Neural progenitor cell (in vitro differentiated cells): ENCODE measurements around the gene PRKCD. TPM values are rescaled to one million over a fixed set of nuclear protein-coding genes. Genes with fewer than 3 reads are reported as not detected.

ENCODE experiments used
- DNase-seq: peaks from one replicate; pipeline ENCODE4 v3.0.0-alpha.2; 2016; ENCODE audit warnings: low spot score
- H2AFZ ChIP-seq: fragments of 200-600 bp; sonication (generic); replicated peaks from 2 replicates; pipeline ENCODE4 v1.6.1; 2016; ENCODE audit warnings: antibody characterized with exemption
- H3F3A ChIP-seq: fragments of 200-600 bp; sonication (generic); 2 replicates; pipeline ENCODE4 v1.6.1; 2016; ENCODE audit warnings: antibody characterized with exemption, low read depth
- H3K27ac ChIP-seq: fragments of 200-600 bp; sonication (generic); 2 replicates; pipeline ENCODE4 v1.5.1; 2016; ENCODE audit warnings: mild to moderate bottlenecking
- H3K27me3 ChIP-seq: fragments of 200-600 bp; sonication (generic); 2 replicates; pipeline ENCODE4 v1.6.1; 2016; ENCODE audit warnings: mild to moderate bottlenecking, moderate library complexity
- H3K36me3 ChIP-seq: fragments of 200-600 bp; sonication (generic); 2 replicates; pipeline ENCODE4 v1.5.1; 2016
- H3K4me1 ChIP-seq: fragments of 200-600 bp; sonication (generic); 2 replicates; pipeline ENCODE4 v1.6.1; 2016; ENCODE audit warnings: mixed run types
- H3K4me2 ChIP-seq: fragments of 200-600 bp; sonication (generic); 2 replicates; pipeline ENCODE4 v1.6.1; 2016
- H3K4me3 ChIP-seq: fragments of 200-600 bp; sonication (generic); 2 replicates; pipeline ENCODE4 v1.5.1; 2016
- H3K79me2 ChIP-seq: fragments of 200-600 bp; sonication (generic); 2 replicates; pipeline ENCODE4 v1.6.1; 2016; ENCODE audit warnings: low read depth
- H3K9ac ChIP-seq: fragments of 200-600 bp; sonication (generic); 2 replicates; pipeline ENCODE4 v1.6.1; 2016
- H3K9me3 ChIP-seq: fragments of 200-600 bp; sonication (generic); 2 replicates; pipeline ENCODE4 v1.5.1; 2016; ENCODE audit warnings: low read depth
- H4K20me1 ChIP-seq: fragments of 200-600 bp; sonication (generic); 2 replicates; pipeline ENCODE4 v1.6.1; 2016; ENCODE audit warnings: low read depth
- H3K27ac Mint-ChIP-seq: 3 replicates; pipeline ENCODE4 v1.8.0; 2021; ENCODE audit warnings: mixed read lengths
- H3K27me3 Mint-ChIP-seq: 2 replicates; pipeline ENCODE4 v1.8.0; 2022; ENCODE audit warnings: low read depth, mild to moderate bottlenecking, inconsistent platforms, moderate library complexity, mixed read lengths; ENCODE audit not compliant: insufficient read depth
- H3K36me3 Mint-ChIP-seq: 3 replicates; pipeline ENCODE4 v1.8.0; 2021; ENCODE audit warnings: mixed read lengths
- H3K4me1 Mint-ChIP-seq: 3 replicates; pipeline ENCODE4 v1.8.0; 2021; ENCODE audit warnings: mixed read lengths
- H3K4me3 Mint-ChIP-seq: 3 replicates; pipeline ENCODE4 v1.8.0; 2021; ENCODE audit warnings: mild to moderate bottlenecking, moderate library complexity, mixed read lengths
- H3K9me3 Mint-ChIP-seq: 3 replicates; pipeline ENCODE4 v1.8.0; 2020; ENCODE audit warnings: mixed read lengths
- EZH2 ChIP-seq: fragments of 200-600 bp; sonication (generic); IDR thresholded peaks from 2 replicates; pipeline ENCODE4 v1.6.1; 2017; ENCODE audit warnings: antibody characterized with exemption, mild to moderate bottlenecking, moderate library complexity
- EZH2phosphoT487 ChIP-seq: fragments of 200-600 bp; sonication (generic); IDR thresholded peaks from 2 replicates; pipeline ENCODE4 v1.6.1; 2017; ENCODE audit warnings: antibody characterized with exemption
- total RNA-seq: library from RNA; depleted of rRNA; stranded (reverse); fragments of >200 nt; gene quantifications from 2 replicates; pipeline ENCODE4 v1.2.3, GENCODE V29; 2015; ENCODE audit warnings: low replicate concordance
- TF ChIP-seq, protein P1 (sequence below): fragments of 200-600 bp; sonication (generic); IDR thresholded peaks from 2 replicates; pipeline ENCODE4 v1.5.1; 2017; ENCODE audit warnings: antibody characterized with exemption, mild to moderate bottlenecking

The PRKCD gene
- total RNA-seq, 1 donor from 2014 or later, result 8.9 TPM

DNA sequence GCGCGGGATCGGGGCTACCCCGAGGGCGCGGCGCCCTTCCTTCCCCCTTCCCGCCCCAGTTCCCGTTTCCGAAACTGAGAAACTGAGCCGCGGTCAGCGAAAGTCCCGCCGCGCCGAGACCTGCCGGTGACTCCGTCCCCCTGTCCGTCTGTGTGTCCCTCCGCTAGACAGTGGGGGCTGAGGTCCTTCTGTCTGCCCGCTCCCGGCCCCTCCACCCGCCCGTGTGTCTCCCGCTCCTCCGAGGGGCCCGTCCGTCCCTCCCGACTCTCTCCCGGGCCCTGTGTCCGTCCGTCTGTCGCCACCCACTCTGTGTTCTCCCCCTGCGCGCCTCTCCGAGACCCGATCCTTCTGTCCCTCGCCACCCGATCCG lies 426 bp downstream of the PRKCD start:
- H3K9me3 ChIP-seq, result no peaks in the 10 kb centered on the region
- H3K9ac ChIP-seq, result no peak overlapping the region
- peaks cover 19% of the 10 kb centered on the region for H3K4me1 ChIP-seq
- H3K4me2 ChIP-seq, result peak overlapping the region; percentile 94
- peaks cover 2% of the 10 kb centered on the region for H3K36me3 Mint-ChIP-seq
- no peaks in the 10 kb centered on the region for H3K79me2 ChIP-seq
- peaks cover 46% of the 10 kb centered on the region for H3K27me3 ChIP-seq
- H3K9me3 Mint-ChIP-seq, result no peaks in the 10 kb centered on the region
- TF ChIP-seq EZH2phosphoT487 (no peak), EZH2 (no peak)
- TF ChIP-seq, protein P1, sequence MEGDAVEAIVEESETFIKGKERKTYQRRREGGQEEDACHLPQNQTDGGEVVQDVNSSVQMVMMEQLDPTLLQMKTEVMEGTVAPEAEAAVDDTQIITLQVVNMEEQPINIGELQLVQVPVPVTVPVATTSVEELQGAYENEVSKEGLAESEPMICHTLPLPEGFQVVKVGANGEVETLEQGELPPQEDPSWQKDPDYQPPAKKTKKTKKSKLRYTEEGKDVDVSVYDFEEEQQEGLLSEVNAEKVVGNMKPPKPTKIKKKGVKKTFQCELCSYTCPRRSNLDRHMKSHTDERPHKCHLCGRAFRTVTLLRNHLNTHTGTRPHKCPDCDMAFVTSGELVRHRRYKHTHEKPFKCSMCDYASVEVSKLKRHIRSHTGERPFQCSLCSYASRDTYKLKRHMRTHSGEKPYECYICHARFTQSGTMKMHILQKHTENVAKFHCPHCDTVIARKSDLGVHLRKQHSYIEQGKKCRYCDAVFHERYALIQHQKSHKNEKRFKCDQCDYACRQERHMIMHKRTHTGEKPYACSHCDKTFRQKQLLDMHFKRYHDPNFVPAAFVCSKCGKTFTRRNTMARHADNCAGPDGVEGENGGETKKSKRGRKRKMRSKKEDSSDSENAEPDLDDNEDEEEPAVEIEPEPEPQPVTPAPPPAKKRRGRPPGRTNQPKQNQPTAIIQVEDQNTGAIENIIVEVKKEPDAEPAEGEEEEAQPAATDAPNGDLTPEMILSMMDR, result no peak
- H4K20me1 ChIP-seq, result no peaks in the 10 kb centered on the region
- peaks cover 26% of the 10 kb centered on the region for H3K4me1 Mint-ChIP-seq
- H3F3A ChIP-seq, result peaks cover 9% of the 10 kb centered on the region
- DNase-seq, result peak; percentile 46
- peaks cover 41% of the 10 kb centered on the region for H3K27me3 Mint-ChIP-seq
- no peak overlapping the region for H3K27ac Mint-ChIP-seq
- H3K36me3 ChIP-seq, result no peaks in the 10 kb centered on the region
- no peak overlapping the region for H3K27ac ChIP-seq
- peak overlapping the region; percentile 66 for H2AFZ ChIP-seq
- H3K4me3 Mint-ChIP-seq, result peak overlapping the region; percentile 86
- H3K4me3 ChIP-seq, result peak overlapping the region; percentile 72

DNA sequence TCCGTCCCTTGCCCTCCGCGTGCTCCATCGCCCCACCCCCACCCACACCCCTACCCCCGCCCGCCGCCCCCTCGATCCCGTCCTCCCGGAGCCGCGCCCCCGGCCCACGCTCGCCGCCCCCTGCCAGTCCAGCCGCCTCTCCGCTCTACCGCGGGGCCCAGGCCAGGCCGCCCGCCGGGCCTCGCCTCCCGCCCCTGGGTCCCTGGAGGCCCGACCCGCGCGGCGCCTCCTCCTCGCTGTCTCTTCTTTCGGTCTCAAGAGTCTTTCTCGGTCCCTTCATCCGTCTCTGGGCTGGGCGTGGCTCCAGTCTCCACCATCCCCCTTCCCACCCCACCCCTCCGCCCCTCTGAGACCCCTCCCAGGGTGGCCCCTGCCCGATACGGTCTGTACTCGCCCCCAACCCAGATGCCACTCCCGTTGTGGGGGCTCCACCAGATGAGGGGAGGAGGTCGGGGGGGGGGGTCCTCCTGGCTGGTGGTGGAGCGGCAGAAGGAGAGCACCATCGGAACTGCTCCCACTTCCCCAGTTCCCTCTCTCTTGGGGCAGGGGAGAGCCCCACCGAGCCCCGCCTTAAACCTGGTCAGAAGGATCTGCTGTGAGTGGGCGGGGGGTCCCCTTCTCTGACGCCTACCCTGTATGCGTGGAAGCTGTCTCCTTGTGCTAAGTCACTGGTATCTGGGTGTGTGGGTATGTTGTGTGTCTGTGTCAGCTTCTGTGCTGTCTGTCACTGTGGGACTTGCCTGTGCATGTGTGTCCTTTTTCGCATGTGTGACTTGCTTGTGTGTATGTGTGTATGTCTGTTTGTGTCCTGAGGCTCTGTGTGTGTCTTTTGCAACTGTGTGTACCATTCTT lies 1.0 kb downstream of the PRKCD start:
- H3K36me3 Mint-ChIP-seq, result peaks cover 2% of the 10 kb centered on the region
- Histone ChIP-seq H4K20me1 (no peaks in the 10 kb centered on the region), H3K9me3 (no peaks in the 10 kb centered on the region), H3F3A (peaks cover 9% of the 10 kb centered on the region), H3K27ac (no peak overlapping the region), H3K9ac (no peak overlapping the region), H3K36me3 (no peaks in the 10 kb centered on the region), H3K4me1 (peaks cover 22% of the 10 kb centered on the region), H3K4me3 (peak overlapping the region; percentile 72), H2AFZ (peak overlapping the region; percentile 66), H3K27me3 (peaks cover 40% of the 10 kb centered on the region), H3K4me2 (peak overlapping the region; percentile 94), H3K79me2 (no peaks in the 10 kb centered on the region)
- TF ChIP-seq, protein P1, result no peak
- TF ChIP-seq EZH2, result no peak
- TF ChIP-seq EZH2phosphoT487, result no peak
- peaks cover 26% of the 10 kb centered on the region for H3K4me1 Mint-ChIP-seq
- DNase-seq, result peak; percentile 76
- H3K27ac Mint-ChIP-seq, result peak overlapping the region; percentile 1
- H3K4me3 Mint-ChIP-seq, result peak overlapping the region; percentile 86
- H3K27me3 Mint-ChIP-seq, result peaks cover 41% of the 10 kb centered on the region
- no peaks in the 10 kb centered on the region for H3K9me3 Mint-ChIP-seq

DNA sequence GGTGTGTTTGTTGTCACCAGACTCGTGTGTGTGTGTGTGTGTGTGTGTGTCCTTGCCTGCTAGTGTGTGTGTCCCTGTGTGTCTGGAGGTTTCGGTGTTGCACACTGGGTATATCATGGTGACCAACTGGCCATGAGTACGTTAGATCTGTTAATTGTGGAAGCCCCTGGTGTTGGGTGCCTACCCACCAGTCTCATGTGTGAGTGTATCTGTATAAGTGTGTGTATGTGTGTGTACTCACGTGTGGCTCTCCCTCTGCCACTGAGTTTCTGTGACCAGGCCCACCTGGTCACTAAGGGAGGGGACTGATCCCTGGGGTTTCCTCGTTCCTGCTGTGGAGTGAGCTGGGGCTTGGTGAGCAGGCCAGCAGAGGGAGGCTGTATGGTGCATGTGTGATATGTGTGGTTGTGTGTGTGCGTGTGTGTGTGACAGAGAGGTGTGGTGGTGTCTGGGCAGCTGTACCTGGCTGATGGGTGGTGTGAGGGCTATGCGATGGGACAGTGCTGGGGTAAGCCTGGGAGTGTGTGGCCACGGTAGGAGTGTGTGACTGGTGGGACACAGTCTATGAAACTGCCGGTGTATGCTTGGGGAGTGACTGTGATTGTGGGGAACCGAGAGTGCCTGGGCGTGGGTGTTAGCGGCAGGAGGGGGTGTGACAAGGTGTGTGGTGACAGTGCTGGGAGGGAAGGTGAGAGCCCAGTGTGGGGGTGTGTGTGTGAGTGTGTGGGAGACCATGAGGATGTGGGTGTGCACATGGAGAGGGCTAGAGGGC lies 1.8 kb downstream of the PRKCD start:
- Histone ChIP-seq H3K4me2 (peak overlapping the region; percentile 94), H3K9ac (no peak overlapping the region)
- H3K36me3 Mint-ChIP-seq, result peaks cover 2% of the 10 kb centered on the region

More for the DNA sequence above, 1.8 kb downstream of the PRKCD start:
- H3K27me3 ChIP-seq, result peaks cover 35% of the 10 kb centered on the region
- no peak for DNase-seq
- peak overlapping the region; percentile 83 for H3K4me3 Mint-ChIP-seq
- peaks cover 6% of the 10 kb centered on the region for H4K20me1 ChIP-seq
- H3K27ac ChIP-seq, result no peak overlapping the region
- H3K27ac Mint-ChIP-seq, result peak overlapping the region; percentile 1
- H3K9me3 ChIP-seq, result no peaks in the 10 kb centered on the region
- no peaks in the 10 kb centered on the region for H3K79me2 ChIP-seq
- peaks cover 34% of the 10 kb centered on the region for H3K27me3 Mint-ChIP-seq
- H3K4me3 ChIP-seq, result peak overlapping the region; percentile 72
- H3K4me1 Mint-ChIP-seq, result peaks cover 30% of the 10 kb centered on the region
- peaks cover 9% of the 10 kb centered on the region for H3F3A ChIP-seq
- no peaks in the 10 kb centered on the region for H3K36me3 ChIP-seq
- H3K9me3 Mint-ChIP-seq, result no peaks in the 10 kb centered on the region
- TF ChIP-seq EZH2phosphoT487 (no peak), EZH2 (no peak)
- TF ChIP-seq, protein P1, result no peak
- H3K4me1 ChIP-seq, result peaks cover 30% of the 10 kb centered on the region
- H2AFZ ChIP-seq, result no peak overlapping the region
